Measurements from ENCODE around the gene HTT.

Gene HTT

DNA sequence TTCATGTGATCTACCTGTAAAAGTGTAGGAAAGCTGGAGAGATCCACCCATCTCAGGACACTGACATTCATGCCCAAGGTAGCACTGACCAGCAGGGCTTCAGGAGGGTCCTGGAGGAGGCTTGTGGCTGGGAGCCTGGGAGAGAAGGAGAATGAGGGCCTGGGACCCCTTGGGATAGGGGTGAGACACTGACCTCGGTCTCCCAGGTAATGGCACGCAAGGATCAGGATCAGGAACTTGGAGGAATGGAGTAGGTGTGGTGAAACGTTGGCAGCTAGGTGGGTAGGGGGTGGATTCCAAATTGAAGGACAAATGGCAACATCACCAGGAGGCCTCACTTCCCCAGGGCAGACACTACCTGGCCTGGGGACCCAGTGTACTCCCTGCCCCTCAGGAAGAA lies 206.0 kb downstream of the HTT start:
- no peak for DNase-seq

- DNase-seq: no peak
These were observed 209.0 kb downstream of the HTT start for GRCh38 chr4:3283483-3283882.

DNA sequence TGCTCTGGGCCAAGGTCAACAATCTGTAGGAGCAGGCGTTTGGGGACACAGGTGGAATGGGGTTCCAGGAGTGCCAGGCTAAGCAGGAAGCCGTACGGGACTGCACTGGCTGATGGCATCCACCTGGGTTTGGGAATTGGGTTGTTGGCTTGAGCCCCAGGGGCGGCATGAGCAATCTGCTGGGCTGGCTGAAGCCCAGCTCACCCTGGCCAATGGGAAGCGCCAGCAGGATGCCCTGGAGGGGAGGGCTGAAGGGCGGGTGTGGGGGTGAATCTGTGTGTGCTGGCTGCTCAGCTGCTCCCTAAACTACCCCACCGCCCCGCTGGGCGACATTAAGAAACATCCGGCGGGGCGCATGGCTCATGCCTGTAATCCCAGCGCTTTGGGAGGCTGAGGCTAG lies 209.4 kb downstream of the HTT start:
- no peak for DNase-seq

DNA sequence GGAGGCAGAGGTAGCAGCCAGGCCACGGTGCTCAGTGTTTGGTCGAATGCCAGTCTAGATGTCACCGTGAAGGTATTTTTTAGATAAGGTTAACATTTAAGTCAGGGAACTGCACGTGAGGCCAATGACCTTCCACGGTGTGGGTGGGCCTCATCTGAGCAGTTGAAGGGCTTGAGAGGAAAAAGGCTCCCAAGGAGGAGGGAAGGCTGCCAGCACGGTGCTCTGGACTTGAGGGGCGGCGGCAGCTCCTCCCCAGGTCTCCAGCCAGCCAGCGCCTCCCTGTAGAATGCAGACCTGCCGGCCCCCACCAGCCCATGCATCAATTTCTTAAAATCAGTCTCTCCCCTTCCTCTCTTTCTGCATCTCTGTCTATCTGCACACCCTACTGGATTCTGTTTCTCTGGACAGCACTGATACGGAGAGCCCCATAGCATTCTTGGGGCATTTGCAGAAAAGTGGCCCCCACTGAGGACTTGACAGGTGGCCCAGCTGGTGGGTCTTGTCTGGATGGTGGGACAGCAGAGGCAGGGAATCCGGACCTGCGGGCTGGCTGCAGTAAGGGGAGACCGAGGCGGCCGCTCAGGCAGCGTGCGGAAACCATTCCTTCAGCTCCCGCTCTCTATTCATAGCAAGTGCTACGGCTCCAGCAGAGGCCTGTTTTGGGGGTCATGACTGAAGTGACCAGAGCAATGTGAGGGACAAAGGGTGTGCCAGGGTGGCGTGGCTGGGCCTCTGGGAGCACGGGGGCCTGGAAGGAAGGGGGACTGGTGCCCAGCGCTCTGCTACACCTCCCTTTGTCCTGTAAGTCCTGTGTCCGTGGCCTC lies 210.5 kb downstream of the HTT start:
- DNase-seq: no peak

DNA sequence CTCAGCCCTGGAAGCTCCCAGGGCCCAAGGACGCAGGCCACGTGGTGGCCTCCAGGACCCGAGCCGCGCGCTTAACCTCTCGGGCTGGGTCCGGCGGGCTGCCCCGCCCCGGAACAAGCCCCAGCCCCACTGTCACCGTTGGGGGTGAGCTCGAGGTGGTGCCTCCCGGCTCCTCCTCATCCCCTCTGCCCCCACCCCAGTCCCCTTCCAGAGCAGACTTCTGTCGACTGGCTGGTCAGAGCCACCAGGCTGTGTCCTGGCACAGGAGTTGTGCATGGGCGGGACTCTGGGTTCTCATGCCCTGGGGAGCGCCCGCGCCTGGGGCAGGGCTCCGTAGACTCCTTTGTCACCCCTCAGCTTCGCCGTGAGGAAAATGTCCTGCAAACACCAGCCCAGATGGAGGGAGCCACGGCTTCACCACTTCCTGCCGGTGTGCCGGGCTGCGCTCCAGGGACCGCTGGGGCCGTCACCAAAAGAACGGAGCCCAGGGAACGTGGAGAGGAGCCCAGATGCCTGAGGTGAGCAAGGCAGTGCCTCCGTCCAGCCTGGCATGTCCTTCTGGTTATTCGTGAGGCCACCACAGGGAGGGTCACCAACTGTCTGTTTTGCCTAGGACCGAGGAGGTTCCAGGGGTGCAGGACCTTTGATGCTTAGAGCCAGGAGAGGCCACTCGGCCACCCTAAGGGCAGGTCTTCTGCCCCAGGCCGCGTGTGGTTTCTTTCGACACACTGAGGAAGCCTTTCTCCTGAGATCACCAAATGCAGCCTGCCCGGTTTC lies 211.3 kb downstream of the HTT start:
- no peak for DNase-seq

DNA sequence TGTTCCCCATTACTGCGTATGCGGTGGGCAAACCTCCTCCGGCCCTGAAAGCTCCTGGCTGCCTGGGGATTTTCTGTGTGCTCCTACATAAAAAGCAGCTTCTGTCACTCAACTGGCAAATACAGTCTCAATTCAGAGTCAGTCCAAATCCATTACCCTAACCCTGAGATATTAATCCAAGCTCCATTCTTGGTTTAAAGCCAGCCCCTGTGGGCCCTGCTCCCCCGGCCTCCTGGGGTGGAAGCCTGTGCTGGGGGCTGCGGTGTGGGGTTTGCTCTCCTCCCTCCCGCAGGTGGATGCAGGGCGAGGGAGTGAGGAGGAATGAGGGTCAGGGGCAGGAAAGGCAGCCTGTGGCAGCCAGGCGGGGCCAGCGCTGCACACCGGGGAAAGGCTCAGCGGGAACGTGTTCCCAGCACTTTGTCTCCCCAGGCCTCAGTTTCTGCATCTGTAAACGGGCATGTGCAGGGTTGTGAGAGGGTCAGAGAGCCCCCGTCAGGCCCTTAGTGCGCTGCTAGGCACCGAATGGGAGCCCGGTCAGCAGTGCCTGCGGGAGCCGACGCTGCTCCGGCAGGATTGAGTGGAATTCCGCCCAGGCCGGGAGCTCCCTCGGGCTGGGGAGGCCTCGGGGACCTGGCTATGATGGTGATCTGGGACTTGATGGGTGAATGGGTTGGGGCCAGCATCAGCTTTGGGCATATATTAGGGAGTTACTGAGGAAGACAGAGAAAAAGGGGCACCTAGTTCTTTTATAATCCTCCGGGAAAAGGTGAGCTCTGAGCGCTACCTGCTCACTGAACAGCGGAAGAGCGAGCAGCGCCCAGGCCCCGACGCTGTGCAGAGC lies 212.1 kb downstream of the HTT start:
- DNase-seq: no peak

- DNase-seq: no peak
These were observed 212.9 kb downstream of the HTT start for GRCh38 chr4:3287271-3287971.

- DNase-seq: no peak
These were observed 213.6 kb downstream of the HTT start for GRCh38 chr4:3287972-3288570.

GRCh38 chr4:3288571-3289094 lies 214.2 kb downstream of the HTT start:
- DNase-seq: no peak

DNA sequence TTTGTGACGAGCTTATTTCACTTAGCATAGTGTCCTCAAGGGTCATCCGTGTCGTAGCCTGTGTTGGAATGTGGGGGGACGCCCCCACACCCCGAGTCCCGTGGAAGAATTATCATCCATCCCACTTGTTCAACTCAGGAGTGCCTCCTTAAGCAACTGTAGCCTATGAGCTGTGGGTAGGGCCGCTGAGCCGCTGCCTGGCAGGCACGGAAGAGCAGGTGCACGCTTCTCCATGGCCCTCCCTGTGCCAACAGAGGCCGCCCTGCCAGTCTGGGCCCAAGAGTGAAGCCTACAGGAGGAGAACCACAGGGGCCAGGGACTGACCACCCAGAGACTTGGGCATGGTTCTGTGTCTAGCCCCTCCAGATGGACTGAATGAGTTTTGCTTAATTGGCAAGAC lies 216.0 kb downstream of the HTT start:
- no peak for DNase-seq

DNA sequence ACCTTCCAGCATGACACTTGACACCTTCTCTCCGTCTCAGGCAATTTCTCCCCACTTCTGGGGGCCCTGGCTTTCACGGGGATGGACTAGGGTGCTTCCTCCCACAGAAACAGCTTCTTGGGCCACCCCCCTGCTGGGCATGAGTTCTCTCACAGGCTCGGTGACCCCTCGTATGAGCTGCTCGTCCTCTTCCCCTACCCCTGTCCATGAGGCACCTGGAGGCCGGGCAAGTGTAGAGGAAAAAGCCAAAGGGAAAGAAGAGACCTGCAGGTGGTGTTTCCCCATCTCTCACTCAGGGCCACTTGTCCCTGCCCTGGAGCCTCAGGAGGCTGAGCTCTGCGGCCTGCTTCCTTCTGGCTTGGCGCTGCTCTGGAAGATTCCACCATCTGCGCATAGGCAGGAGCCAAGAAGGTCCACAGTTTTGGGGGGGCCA lies 216.4 kb downstream of the HTT start:
- DNase-seq: no peak

- DNase-seq: peak in 1 of 2 experiments; percentile 62
These were observed 217.0 kb downstream of the HTT start for GRCh38 chr4:3291411-3291968.

DNA sequence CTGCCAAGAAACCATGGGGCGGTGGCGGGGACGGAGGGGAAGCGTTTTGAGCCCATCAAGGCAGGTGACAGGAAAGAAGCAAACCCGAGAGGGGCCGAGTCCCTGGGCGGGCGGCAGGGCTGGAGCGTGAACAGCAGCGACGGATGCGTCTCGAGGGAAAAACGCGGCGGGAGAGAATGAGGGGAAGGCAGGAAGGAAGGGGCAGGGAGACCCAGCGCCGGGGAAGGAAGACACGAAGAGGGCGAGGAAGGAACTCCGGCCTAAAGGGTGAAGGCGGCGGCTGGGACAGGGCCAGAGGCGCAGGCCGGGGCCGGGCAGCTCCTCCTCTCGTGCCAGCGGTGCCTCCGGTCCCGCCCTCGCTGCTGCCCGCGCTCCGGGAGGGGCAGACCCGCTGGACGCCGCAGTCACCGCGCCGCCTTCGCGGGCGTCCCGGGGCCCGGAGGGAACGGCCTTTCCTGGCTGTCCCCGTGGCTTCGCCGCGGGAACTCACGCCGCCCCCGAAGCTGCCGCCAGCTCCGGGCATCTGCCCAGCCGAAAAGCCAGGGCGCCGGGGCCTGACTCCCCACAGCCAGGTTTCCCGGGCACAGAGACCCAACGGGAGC lies 217.6 kb downstream of the HTT start:
- peak; percentile 39 to 66 for DNase-seq

- peak; percentile 77 to 95 for DNase-seq
These were observed 218.3 kb downstream of the HTT start, which contains the start of gene RGS12 for GRCh38 chr4:3292571-3293400. Gene RGS12, plus strand, starts transcription at chr4:3293021. Its CDS starts 23,150 bp downstream, at chr4:3316171.
